Globus pallidus (tissue), 1 donor: Measurements from ENCODE around the gene KLHL20.
A peak's percentile ranks its signal among the peaks of the same experiment; 100 is the strongest.
"Not testable (repeated sequence)": the region's sequence is repeated elsewhere in the genome, so short reads cannot be mapped to it uniquely, and the experiment has no call there.

ENCODE experiments used
- DNase-seq: peaks from one replicate; pipeline ENCODE4 v3.0.0-alpha.2; 2015; ENCODE audit warnings: low spot score

KLHL20 gene

GRCh38 chr1:173714759-173715537 lies at the start of gene KLHL20:
TSS of gene KLHL20 (plus strand) at chr1:173714981. CDS start at chr1:173716044, 1,063 bp downstream.
- DNase-seq, result peak; percentile 82

GRCh38 chr1:173666646-173667045 lies 48.1 kb upstream of the KLHL20 start:
- DNase-seq, result no peak

GRCh38 chr1:173669491-173669941 lies 45.3 kb upstream of the KLHL20 start, which contains the start of gene ANKRD45:
TSS of gene ANKRD45 (minus strand) at chr1:173669851. CDS start at chr1:173659418, 10,433 bp downstream.
- no peak for DNase-seq

GRCh38 chr1:173674496-173674895 lies 40.3 kb upstream of the KLHL20 start:
- DNase-seq, result not testable (repeated sequence)

DNA sequence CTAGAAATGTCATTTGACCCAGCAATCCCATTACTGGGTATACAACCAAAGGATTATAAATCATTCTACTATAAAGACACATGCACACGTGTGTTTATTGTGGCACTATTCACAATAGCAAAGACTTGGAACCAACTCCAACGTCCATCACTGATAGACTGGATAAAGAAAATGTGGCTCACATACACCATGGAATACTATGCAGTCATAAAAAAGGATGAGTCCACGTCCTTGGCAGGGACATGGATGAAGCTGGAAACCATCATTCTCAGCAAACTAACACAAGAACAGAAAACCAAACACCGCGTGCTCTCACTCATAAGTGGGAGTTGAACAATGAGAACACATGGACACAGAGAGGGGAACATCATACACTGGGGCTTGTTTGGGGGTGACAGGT lies 34.6 kb upstream of the KLHL20 start:
- DNase-seq, result not testable (repeated sequence)

DNA sequence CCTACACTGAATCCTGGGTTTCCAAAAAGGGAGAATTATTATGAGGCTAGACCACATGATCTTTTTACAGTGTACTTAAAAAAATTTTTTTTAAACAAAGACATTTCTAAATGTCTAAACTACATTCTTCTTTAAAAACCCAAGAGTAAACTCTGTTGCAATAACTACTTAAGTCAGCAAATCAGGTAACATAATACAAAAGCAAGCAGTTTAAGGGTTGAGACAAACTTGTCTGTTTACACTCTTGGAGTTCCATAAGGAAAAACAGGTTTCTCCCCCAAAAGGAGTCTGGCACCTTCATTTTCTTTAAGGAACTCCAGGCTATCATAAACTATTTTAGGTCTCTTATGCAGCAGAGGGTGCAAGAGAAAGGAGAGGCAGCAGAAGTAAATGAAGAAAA lies 32.6 kb upstream of the KLHL20 start:
- no peak for DNase-seq

DNA sequence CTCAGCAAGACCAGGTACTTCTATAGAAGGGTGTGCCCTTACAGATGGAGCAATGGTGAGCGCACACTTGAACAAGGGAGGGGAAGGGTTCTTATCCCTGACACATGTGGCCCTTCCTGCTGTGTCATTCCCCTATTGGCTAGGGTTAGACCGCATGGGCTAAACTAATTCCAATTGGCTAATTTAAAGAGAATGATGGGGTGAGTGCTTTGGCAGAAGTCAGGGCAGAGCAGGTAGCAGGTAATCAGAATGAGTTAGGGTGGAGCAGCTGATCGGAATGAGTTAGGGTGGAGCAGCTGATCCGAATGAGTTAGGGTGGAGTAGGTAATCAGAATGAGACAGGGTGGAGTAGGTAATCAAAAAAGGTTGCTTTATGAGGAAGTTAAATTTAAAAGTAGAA lies 30.9 kb upstream of the KLHL20 start:
- not testable (repeated sequence) for DNase-seq

DNA sequence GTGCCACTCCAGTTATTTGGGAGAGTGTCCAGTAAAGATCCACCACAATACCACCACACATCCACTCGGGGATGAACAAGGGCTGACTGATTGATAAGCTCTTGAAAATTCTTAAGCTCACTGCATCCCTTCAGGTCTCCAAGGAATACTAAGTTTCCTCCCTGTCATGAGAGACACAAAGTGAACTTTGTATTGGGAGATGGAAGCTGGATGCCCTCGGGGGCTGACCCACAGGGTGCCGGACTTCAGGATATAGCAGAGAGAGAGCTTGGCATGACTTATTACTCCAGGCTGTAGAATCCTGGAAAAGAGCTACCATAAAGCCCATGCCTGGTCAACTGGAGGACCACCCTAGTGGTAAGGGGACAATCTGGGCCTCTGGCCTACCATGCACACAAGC lies 29.7 kb upstream of the KLHL20 start:
- not testable (repeated sequence) for DNase-seq

GRCh38 chr1:173688300-173688699 lies 26.5 kb upstream of the KLHL20 start:
- DNase-seq, result no peak

DNA sequence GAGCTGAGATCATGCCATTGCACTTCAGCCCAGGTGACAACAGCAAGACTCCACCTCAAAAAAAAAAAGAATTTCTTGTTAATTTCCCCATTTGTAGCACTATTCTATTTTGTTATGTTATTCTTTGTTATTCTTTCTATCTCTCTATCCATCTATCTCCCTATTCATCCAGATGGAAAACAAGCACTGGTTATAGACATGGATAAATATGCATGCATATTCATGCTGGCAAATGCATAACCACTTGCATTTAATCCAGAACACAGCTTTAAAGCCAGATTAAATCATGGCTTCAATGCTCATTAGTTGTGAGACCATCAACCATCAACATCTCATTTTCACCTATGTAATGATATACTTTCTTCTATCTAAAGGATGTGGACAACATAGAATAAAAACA lies 21.5 kb upstream of the KLHL20 start:
- no peak for DNase-seq

- DNase-seq, result not testable (repeated sequence)
Observed at GRCh38 chr1:173701299-173701698, 13.5 kb upstream of the KLHL20 start.

GRCh38 chr1:173702736-173703135 lies 12.0 kb upstream of the KLHL20 start:
- DNase-seq, result no peak

GRCh38 chr1:173705117-173705516 lies 9.7 kb upstream of the KLHL20 start:
- DNase-seq, result no peak

- no peak for DNase-seq
Observed at GRCh38 chr1:173708787-173709186, 6.0 kb upstream of the KLHL20 start.

DNA sequence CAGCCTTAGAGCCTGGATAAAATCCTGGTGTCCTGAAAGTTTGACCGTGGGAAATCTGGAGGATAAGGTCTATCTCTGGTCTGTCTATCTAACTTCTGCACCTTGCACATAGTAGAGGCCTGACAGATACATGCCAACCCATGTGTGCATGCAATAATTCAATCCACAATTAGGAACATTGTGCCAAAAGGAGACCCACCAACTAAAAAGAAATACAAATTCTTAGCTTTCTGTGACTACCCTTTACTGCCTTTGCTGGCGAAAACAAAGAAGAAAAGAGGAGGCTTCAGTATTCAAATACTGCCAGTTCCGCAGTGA lies 381 bp upstream of the KLHL20 start:
- DNase-seq, result no peak

DNA sequence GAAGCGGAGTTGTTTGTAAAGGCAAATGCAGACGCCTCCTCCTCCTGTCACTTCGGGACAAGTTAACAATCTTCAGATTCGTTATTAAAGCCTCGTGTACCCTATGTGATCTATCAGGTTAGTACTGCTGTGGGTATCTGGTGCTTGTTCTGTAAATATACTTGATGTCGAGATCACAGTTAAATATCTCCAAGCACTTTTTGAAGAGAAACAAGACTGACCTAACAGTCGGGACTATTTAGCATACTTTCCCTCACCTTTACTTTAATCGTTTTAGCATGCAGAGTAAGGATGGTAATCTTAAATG lies 710 bp downstream of the KLHL20 start:
- DNase-seq, result no peak

- DNase-seq, result no peak
Observed at GRCh38 chr1:173717238-173717637, 2.5 kb downstream of the KLHL20 start.

DNA sequence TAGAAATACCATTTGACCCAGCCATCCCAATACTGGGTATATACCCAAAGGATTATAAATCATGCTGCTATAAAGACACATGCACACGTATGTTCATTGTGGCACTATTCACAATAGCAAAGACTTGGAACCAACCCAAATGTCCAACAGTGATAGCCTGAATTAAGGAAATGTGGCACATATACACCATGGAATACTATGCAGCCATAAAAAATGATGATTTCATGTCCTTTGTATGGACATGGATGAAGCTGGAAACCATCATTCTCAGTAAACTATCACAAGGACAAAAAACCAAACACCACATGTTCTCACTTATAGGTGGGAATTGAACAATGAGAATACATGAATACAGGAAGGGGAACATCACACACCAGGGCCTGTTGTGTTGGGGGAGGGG lies 16.6 kb downstream of the KLHL20 start:
- DNase-seq, result not testable (repeated sequence)

DNA sequence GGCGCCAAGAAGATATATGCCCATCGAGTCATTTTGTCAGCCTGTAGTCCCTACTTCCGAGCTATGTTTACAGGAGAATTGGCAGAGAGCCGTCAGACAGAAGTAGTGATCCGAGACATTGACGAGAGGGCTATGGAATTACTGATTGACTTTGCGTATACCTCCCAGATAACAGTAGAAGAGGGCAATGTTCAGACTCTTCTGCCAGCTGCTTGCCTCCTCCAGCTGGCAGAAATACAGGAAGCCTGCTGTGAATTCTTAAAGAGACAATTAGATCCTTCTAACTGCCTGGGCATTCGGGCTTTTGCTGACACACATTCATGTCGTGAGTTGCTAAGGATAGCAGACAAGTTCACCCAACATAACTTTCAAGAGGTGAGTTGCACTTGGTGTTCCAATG lies 19.1 kb downstream of the KLHL20 start:
- DNase-seq, result peak; percentile 10

- not testable (repeated sequence) for DNase-seq
Observed at GRCh38 chr1:173736104-173736503, 21.3 kb downstream of the KLHL20 start.

GRCh38 chr1:173742203-173742886 lies 27.6 kb downstream of the KLHL20 start:
- no peak for DNase-seq

GRCh38 chr1:173744651-173745050 lies 29.9 kb downstream of the KLHL20 start:
- DNase-seq, result no peak

- no peak for DNase-seq
Observed at GRCh38 chr1:173749137-173749536, 34.4 kb downstream of the KLHL20 start.

GRCh38 chr1:173753830-173754229 lies 39.0 kb downstream of the KLHL20 start:
- DNase-seq, result no peak
